DND-41 (cell line): ENCODE data around the gene RRP12.

Experiments
- ATAC-seq: fragments of 200-7000 bp; cut with Tn5 transposase; 3 replicates; pipeline ENCODE4 v1.9.1; 2021; ENCODE audit warnings: low read depth; ENCODE audit not compliant: insufficient read depth
- DNase-seq: peaks from one replicate; pipeline ENCODE4 v3.0.0-alpha.2; 2020
- H2AFZ ChIP-seq: 2 replicates; pipeline ENCODE4 v1.6.0; 2012; ENCODE audit warnings: low read depth, low read length
- H3K27ac ChIP-seq: 2 replicates; pipeline ENCODE4 v1.5.1; 2012; ENCODE audit warnings: low read length, inconsistent platforms
- H3K27me3 ChIP-seq: fragments of 200-600 bp; sonication (generic); 2 replicates; pipeline ENCODE4 v1.6.0; 2012; ENCODE audit warnings: low read length, mild to moderate bottlenecking, inconsistent platforms; ENCODE audit not compliant: insufficient read depth, poor library complexity
- H3K36me3 ChIP-seq: 2 replicates; pipeline ENCODE4 v1.5.1; 2012; ENCODE audit warnings: low read length, inconsistent platforms; ENCODE audit not compliant: insufficient read depth
- H3K4me1 ChIP-seq: 2 replicates; pipeline ENCODE4 v1.5.1; 2012; ENCODE audit warnings: mild to moderate bottlenecking, low read length; ENCODE audit not compliant: insufficient read depth
- H3K4me2 ChIP-seq: 2 replicates; pipeline ENCODE4 v1.6.0; 2012; ENCODE audit warnings: mild to moderate bottlenecking, moderate library complexity, low read length, inconsistent platforms; ENCODE audit not compliant: insufficient read depth
- H3K4me3 ChIP-seq, 2 experiments: fragments of 200-600 bp in 1 of 2; shearing (Covaris generic) in 1 of 2; 2 replicates each; pipeline ENCODE4 v1.5.1; 2012 to 2016; ENCODE audit warnings: inconsistent platforms in 2 of 2, low read length in 2 of 2, mild to moderate bottlenecking in 2 of 2, low read depth in 1 of 2, moderate library complexity in 1 of 2
- H3K79me2 ChIP-seq: 2 replicates; pipeline ENCODE4 v1.6.0; 2012; ENCODE audit warnings: low read length, inconsistent platforms; ENCODE audit not compliant: insufficient read depth
- H3K9ac ChIP-seq: 2 replicates; pipeline ENCODE4 v1.6.0; 2012; ENCODE audit warnings: low read depth, mild to moderate bottlenecking, inconsistent platforms, low read length, moderate library complexity
- H3K9me3 ChIP-seq: 2 replicates; pipeline ENCODE4 v1.5.1; 2012; ENCODE audit warnings: low read length, moderate library complexity, mild to moderate bottlenecking, inconsistent platforms; ENCODE audit not compliant: insufficient read depth, severe bottlenecking
- H4K20me1 ChIP-seq: 2 replicates; pipeline ENCODE4 v1.6.0; 2012; ENCODE audit warnings: low read length; ENCODE audit not compliant: insufficient read depth
- CTCF ChIP-seq: IDR thresholded peaks from 2 replicates; pipeline ENCODE4 v1.5.1; 2012; ENCODE audit warnings: borderline replicate concordance, low read length, moderate library complexity, mild to moderate bottlenecking; ENCODE audit not compliant: poor library complexity, severe bottlenecking; ENCODE audit errors: extremely low read depth
- EZH2 ChIP-seq: IDR thresholded peaks from 3 replicates; pipeline ENCODE4 v1.6.1; 2012; ENCODE audit warnings: borderline replicate concordance, low read depth, mild to moderate bottlenecking, moderate library complexity, low read length, inconsistent platforms; ENCODE audit not compliant: severe bottlenecking

RRP12 gene

GRCh38 chr10:97380516-97380915, 20.6 kb downstream of the RRP12 start:
- no peak overlapping the region for H2AFZ ChIP-seq
- TF ChIP-seq EZH2, result no peak
- no peaks in the 10 kb centered on the region for H3K79me2 ChIP-seq
- no peaks in the 10 kb centered on the region for H3K4me1 ChIP-seq
- no peak overlapping the region for H3K27ac ChIP-seq
- no peak overlapping the region for H3K4me3 ChIP-seq
- no peak overlapping the region for H3K4me2 ChIP-seq
- no peaks in the 10 kb centered on the region for H3K9me3 ChIP-seq
- no peak overlapping the region for H3K9ac ChIP-seq
- H4K20me1 ChIP-seq, result no peaks in the 10 kb centered on the region
- DNase-seq, result no peak
- no peaks in the 10 kb centered on the region for H3K27me3 ChIP-seq
- ATAC-seq, result no peak
- peaks cover 63% of the 10 kb centered on the region for H3K36me3 ChIP-seq

- TF ChIP-seq EZH2 (no peak), CTCF (no peak)
Observed at GRCh38 chr10:97378933-97379921, 21.9 kb downstream of the RRP12 start.

GRCh38 chr10:97376413-97376812, 24.7 kb downstream of the RRP12 start:
- Histone ChIP-seq H3K4me2 (no peak overlapping the region), H4K20me1 (peaks cover 2% of the 10 kb centered on the region; the same call in 1 of the 2 replicates), H3K79me2 (no peaks in the 10 kb centered on the region), H3K9me3 (no peaks in the 10 kb centered on the region), H3K9ac (no peak overlapping the region), H3K4me3 (no peak overlapping the region), H3K36me3 (peaks cover 69% of the 10 kb centered on the region), H3K27me3 (no peaks in the 10 kb centered on the region), H2AFZ (no peak overlapping the region), H3K27ac (no peak overlapping the region), H3K4me1 (no peaks in the 10 kb centered on the region)
- DNase-seq (no peak), ATAC-seq (no peak)
- no peak for TF ChIP-seq EZH2
- no peak for TF ChIP-seq CTCF

More at GRCh38 chr10:97378933-97379921, 21.9 kb downstream of the RRP12 start:
- H3K79me2 ChIP-seq, result no peaks in the 10 kb centered on the region
- no peak for DNase-seq
- H3K36me3 ChIP-seq, result peaks cover 58% of the 10 kb centered on the region
- H3K9ac ChIP-seq, result no peak overlapping the region
- H2AFZ ChIP-seq, result no peak overlapping the region
- no peak overlapping the region for H3K27ac ChIP-seq
- no peak for ATAC-seq
- H4K20me1 ChIP-seq, result no peaks in the 10 kb centered on the region
- H3K4me1 ChIP-seq, result no peaks in the 10 kb centered on the region
- no peak overlapping the region for H3K4me3 ChIP-seq
- H3K27me3 ChIP-seq, result no peaks in the 10 kb centered on the region
- no peaks in the 10 kb centered on the region for H3K9me3 ChIP-seq
- H3K4me2 ChIP-seq, result no peak overlapping the region

- TF ChIP-seq CTCF, result no peak
- H3K4me2 ChIP-seq, result no peak overlapping the region
- H4K20me1 ChIP-seq, result peaks cover 2% of the 10 kb centered on the region; the same call in 1 of the 2 replicates
- no peaks in the 10 kb centered on the region for H3K4me1 ChIP-seq
- H3K27ac ChIP-seq, result no peak overlapping the region
- no peak for ATAC-seq
- H3K9me3 ChIP-seq, result no peaks in the 10 kb centered on the region
- H3K36me3 ChIP-seq, result peaks cover 73% of the 10 kb centered on the region
- H3K79me2 ChIP-seq, result no peaks in the 10 kb centered on the region
- H2AFZ ChIP-seq, result no peak overlapping the region
- no peak overlapping the region for H3K4me3 ChIP-seq
- no peaks in the 10 kb centered on the region for H3K27me3 ChIP-seq
- no peak for DNase-seq
- H3K9ac ChIP-seq, result no peak overlapping the region
Observed at GRCh38 chr10:97373456-97373855, 27.7 kb downstream of the RRP12 start.
